A673 (cell line): ENCODE results near the gene CAPN5. TPM values are rescaled to one million over a fixed set of nuclear protein-coding genes. Genes with fewer than 3 reads are reported as not detected.

Source experiments
- BruUV-seq: library from RNA; stranded (reverse); fragments of 400-500 nt; replicated peaks from 2 replicates; lab custom pipeline; 2021; lab: Mats Ljungman, UMichigan
- CTCF ChIA-PET: fragments of 300-600 bp; sonication (Branson Sonifier 250); formaldehyde crosslinking; loops from one replicate; lab custom pipeline; 2022; ENCODE audit warnings: antibody characterized with exemption; lab: Charles Lee
- POLR2A ChIA-PET: fragments of 300-600 bp; sonication (Branson Sonifier 250); formaldehyde crosslinking; loops from one replicate; lab custom pipeline; 2022; ENCODE audit warnings: antibody characterized with exemption; ENCODE audit not compliant: low non-redundant PET; lab: Charles Lee
- DNase-seq: peaks from one replicate; pipeline ENCODE4 v3.0.0-alpha.2; 2015; ENCODE audit warnings: low spot score
- H3K27ac ChIP-seq: fragments of 200-600 bp; sonication (generic); 2 replicates; pipeline ENCODE4 v1.5.1; 2016; ENCODE audit warnings: mixed run types, low read depth, mild to moderate bottlenecking, mixed read lengths, antibody characterized with exemption, low read length; ENCODE audit not compliant: poor library complexity, severe bottlenecking
- H3K27me3 ChIP-seq: fragments of 200-600 bp; sonication (generic); replicated peaks from 2 replicates; pipeline ENCODE4 v1.6.1; 2017; ENCODE audit warnings: mixed run types, low read depth, mild to moderate bottlenecking, mixed read lengths, antibody characterized with exemption, low read length; ENCODE audit not compliant: insufficient read depth, poor library complexity
- H3K36me3 ChIP-seq: fragments of 200-600 bp; sonication (generic); 2 replicates; pipeline ENCODE4 v1.6.1; 2016; ENCODE audit warnings: mixed run types, mild to moderate bottlenecking, mixed read lengths, antibody characterized with exemption, low read length; ENCODE audit not compliant: insufficient read depth, poor library complexity, severe bottlenecking
- H3K4me1 ChIP-seq: fragments of 200-600 bp; sonication (generic); 2 replicates; pipeline ENCODE4 v1.6.1; 2017; ENCODE audit warnings: mixed run types, mild to moderate bottlenecking, mixed read lengths, antibody characterized with exemption, low read length; ENCODE audit not compliant: insufficient read depth, poor library complexity, severe bottlenecking
- H3K4me3 ChIP-seq: fragments of 200-600 bp; sonication (generic); 2 replicates; pipeline ENCODE4 v1.5.1; 2016; ENCODE audit warnings: low read depth, mixed run types, mild to moderate bottlenecking, mixed read lengths, low read length; ENCODE audit not compliant: poor library complexity, severe bottlenecking
- H3K9me3 ChIP-seq: fragments of 200-600 bp; sonication (generic); 2 replicates; pipeline ENCODE4 v1.6.1; 2016; ENCODE audit warnings: mixed run types, low read depth, mild to moderate bottlenecking, mixed read lengths, antibody characterized with exemption, low read length; ENCODE audit not compliant: poor library complexity, severe bottlenecking
- EZH2 ChIP-seq: fragments of 200-600 bp; sonication (generic); IDR thresholded peaks from 2 replicates; pipeline ENCODE4 v1.6.1; 2017; ENCODE audit warnings: borderline replicate concordance, low read depth, mild to moderate bottlenecking, mixed read lengths, antibody characterized with exemption, low read length; ENCODE audit not compliant: poor library complexity, severe bottlenecking
- intact Hi-C: fragments of 100-400 bp; cut with micrococcal nuclease; formaldehyde crosslinking; loops from one replicate; pipeline ENCODE4 v1.10.0; 2022; ENCODE audit not compliant: unreplicated experiment
- total RNA-seq: library from RNA; stranded (reverse); gene quantifications from 2 replicates; pipeline ENCODE4 v1.2.3, GENCODE V29; 2021
- TF ChIP-seq, protein P1 (sequence below): fragments of 300-800, 200-600 bp; sonication (generic); conservative IDR thresholded peaks from 2 replicates; pipeline ENCODE4 v1.5.1; 2017; ENCODE audit warnings: low read depth, mild to moderate bottlenecking, antibody characterized with exemption, low read length, moderate library complexity, mixed read lengths

CAPN5 gene
- total RNA-seq, 1 experiment from 2014 or later, result 4.3 TPM

DNA sequence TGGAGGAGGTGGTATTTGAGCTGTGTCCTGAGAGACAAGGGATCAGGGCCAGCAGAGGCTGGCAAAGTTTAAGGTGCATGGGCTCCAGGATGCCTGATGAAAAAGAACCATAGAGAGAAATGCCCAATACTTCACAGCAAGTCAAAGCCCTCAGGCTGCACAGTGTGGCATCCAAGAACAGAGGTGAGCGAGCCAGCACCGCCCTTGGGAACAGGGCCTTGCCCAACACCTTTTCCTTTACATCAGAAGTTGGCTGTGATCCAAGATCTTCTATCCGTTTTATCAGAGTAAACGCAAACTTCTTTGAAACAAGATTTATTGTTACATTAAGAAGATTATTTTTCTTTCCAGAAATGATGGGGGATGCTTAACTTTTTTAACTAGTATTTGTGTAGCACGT is 31.2 kb upstream of the CAPN5 start:
- POLR2A ChIA-PET, result no interaction called here
- TF ChIP-seq EZH2, result no peak
- TF ChIP-seq, protein P1, sequence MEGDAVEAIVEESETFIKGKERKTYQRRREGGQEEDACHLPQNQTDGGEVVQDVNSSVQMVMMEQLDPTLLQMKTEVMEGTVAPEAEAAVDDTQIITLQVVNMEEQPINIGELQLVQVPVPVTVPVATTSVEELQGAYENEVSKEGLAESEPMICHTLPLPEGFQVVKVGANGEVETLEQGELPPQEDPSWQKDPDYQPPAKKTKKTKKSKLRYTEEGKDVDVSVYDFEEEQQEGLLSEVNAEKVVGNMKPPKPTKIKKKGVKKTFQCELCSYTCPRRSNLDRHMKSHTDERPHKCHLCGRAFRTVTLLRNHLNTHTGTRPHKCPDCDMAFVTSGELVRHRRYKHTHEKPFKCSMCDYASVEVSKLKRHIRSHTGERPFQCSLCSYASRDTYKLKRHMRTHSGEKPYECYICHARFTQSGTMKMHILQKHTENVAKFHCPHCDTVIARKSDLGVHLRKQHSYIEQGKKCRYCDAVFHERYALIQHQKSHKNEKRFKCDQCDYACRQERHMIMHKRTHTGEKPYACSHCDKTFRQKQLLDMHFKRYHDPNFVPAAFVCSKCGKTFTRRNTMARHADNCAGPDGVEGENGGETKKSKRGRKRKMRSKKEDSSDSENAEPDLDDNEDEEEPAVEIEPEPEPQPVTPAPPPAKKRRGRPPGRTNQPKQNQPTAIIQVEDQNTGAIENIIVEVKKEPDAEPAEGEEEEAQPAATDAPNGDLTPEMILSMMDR, result no peak
- CTCF ChIA-PET, result interaction anchor here (1.0 kb wide), 1 partner anchor 12 kb away, joined by 11 read pairs; no protein-coding TSS in a partner anchor
- DNase-seq, result no peak
- Histone ChIP-seq H3K4me1 (no peaks in the 10 kb centered on the region), H3K27me3 (peaks cover 2% of the 10 kb centered on the region), H3K36me3 (no peaks in the 10 kb centered on the region), H3K9me3 (no peaks in the 10 kb centered on the region), H3K4me3 (no peak overlapping the region), H3K27ac (no peak overlapping the region)
- no TSS peak for BruUV-seq
- intact Hi-C loops, result no loop called here

DNA sequence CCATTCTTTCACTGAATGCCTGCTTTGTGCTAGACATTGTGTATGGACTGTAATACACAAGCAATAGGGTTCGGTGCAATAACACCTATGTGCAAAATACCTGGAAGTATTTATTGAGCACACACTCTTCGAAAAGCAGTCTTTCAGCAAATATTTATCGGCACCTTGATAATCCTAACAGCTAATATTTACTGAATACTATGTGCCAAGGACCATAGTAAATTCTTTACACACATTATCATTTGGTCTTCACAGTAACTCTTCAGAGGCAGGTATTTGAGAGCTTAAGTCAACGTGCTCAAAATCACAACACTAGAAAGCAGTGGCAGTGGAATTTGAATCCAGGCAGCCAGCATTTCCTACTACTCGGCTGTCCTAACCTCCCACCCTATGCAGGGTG is 30.4 kb upstream of the CAPN5 start:
- CTCF ChIA-PET, result no interaction called here
- no peak for DNase-seq
- Histone ChIP-seq H3K4me1 (no peaks in the 10 kb centered on the region), H3K9me3 (no peaks in the 10 kb centered on the region), H3K27me3 (no peaks in the 10 kb centered on the region), H3K27ac (no peak overlapping the region), H3K4me3 (no peak overlapping the region), H3K36me3 (no peaks in the 10 kb centered on the region)
- BruUV-seq, result no TSS peak
- POLR2A ChIA-PET, result no interaction called here
- intact Hi-C loops, result no loop called here
- no peak for TF ChIP-seq EZH2
- TF ChIP-seq, protein P1, result no peak

DNA sequence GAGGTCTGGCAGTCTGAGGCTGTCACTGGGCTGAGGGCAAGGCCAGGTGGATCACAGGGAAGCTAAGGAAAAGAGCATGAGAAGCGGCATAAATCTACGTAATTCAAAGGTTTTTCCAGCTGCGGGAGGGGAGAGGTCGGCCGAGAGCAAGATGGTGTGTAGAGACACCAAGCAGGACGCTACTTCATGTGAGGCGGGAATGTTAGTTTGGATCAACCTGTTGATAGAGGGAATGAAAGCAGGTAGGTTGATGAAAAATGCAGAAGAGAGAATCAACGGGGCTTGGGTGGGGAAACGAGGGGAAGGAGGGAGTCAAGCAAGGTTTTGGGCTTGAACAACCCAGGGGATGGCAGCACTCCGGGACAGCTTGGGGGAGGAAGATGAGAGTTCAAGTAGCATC is 29.7 kb upstream of the CAPN5 start:
- ChIA-PET CTCF (no interaction called here), POLR2A (no interaction called here)
- H3K9me3 ChIP-seq, result no peaks in the 10 kb centered on the region
- no peak for DNase-seq
- H3K27ac ChIP-seq, result no peak overlapping the region
- H3K27me3 ChIP-seq, result no peaks in the 10 kb centered on the region
- no TSS peak for BruUV-seq
- intact Hi-C loops, result no loop called here
- H3K4me3 ChIP-seq, result no peak overlapping the region
- no peaks in the 10 kb centered on the region for H3K4me1 ChIP-seq
- H3K36me3 ChIP-seq, result no peaks in the 10 kb centered on the region
- TF ChIP-seq, protein P1, result no peak
- no peak for TF ChIP-seq EZH2
